OCI-LY3 (cell line): Measurements from ENCODE around the gene LAMTOR2.

Experiments
- CTCF ChIP-seq: fragments of 200-600, 300-600 bp; sonication (generic); IDR thresholded peaks from 2 replicates; pipeline ENCODE4 v1.5.1; 2014; ENCODE audit warnings: antibody characterized with exemption, low read length, low read depth
- EZH2phosphoT487 ChIP-seq: fragments of 200-600 bp; shearing (Covaris generic); IDR thresholded peaks from 2 replicates; pipeline ENCODE4 v1.6.1; 2018; ENCODE audit warnings: antibody characterized with exemption, mixed run types, low read depth

- TF ChIP-seq CTCF (no peak), EZH2phosphoT487 (no peak)
Observed at GRCh38 chr1:156080241-156080862, 25.8 kb downstream of the LAMTOR2 start.
